ENCODE measurements around the gene SPINDOC. TPM values are rescaled to one million over a fixed set of nuclear protein-coding genes. Genes with fewer than 3 reads are reported as not detected.
A peak's percentile ranks its signal among the peaks of the same experiment; 100 is the strongest.
"Not testable (repeated sequence)": the region's sequence is repeated elsewhere in the genome, so short reads cannot be mapped to it uniquely, and the experiment has no call there.

The SPINDOC gene
- total and polyA plus RNA-seq, 2 donors from 2014 or later: 10.9 to 14.2 TPM

GRCh38 chr11:63770763-63771162 lies 42.5 kb upstream of the SPINDOC start:
- Histone ChIP-seq H3K27ac (ENCODE audit: low read depth in 2 of 2, low read length in 2 of 2) (no peak overlapping the region), H3K4me1 (ENCODE audit: control insufficient read depth in 2 of 3, insufficient read depth in 2 of 3, low read depth in 1 of 3, low read length in 3 of 3) (peaks cover 0 to 12% (median 7%) of the 10 kb centered on the region in 3 donors), H3K9me3 (ENCODE audit: control insufficient read depth in 2 of 3, insufficient read depth in 1 of 3, low read length in 3 of 3) (no peaks in the 10 kb centered on the region), H3K27me3 (ENCODE audit: control insufficient read depth, insufficient read depth, low read length) (no peaks in the 10 kb centered on the region), H3K9ac (ENCODE audit: low read length in 3 of 3) (no peak overlapping the region), H3K36me3 (ENCODE audit: control insufficient read depth in 2 of 3, insufficient read depth in 3 of 3, low read length in 3 of 3) (no peaks in the 10 kb centered on the region), H3K4me3 (ENCODE audit: low read length in 3 of 3) (no peak overlapping the region)
- DNase-seq (peak in 1 of 5 donors; percentile 42), FAIRE-seq (no peak)
- no peak for TF ChIP-seq CTCF (IDR thresholded peaks at IDR 0.05; ENCODE audit: borderline replicate concordance, extremely low read depth, insufficient read depth)
- intact Hi-C loops (cut with DNase I): no loop called here

GRCh38 chr11:63771741-63772318 lies 41.4 kb upstream of the SPINDOC start:
- DNase-seq; H3K27me3 ChIP-seq (ENCODE audit: control insufficient read depth, insufficient read depth, low read length); H3K4me3 ChIP-seq (ENCODE audit: low read length in 3 of 3); H3K9me3 ChIP-seq (ENCODE audit: control insufficient read depth in 2 of 3, insufficient read depth in 1 of 3, low read length in 3 of 3); H3K9ac ChIP-seq (ENCODE audit: low read length in 3 of 3); H3K36me3 ChIP-seq (ENCODE audit: control insufficient read depth in 2 of 3, insufficient read depth in 3 of 3, low read length in 3 of 3); FAIRE-seq; intact Hi-C loops (cut with DNase I); H3K4me1 ChIP-seq (ENCODE audit: control insufficient read depth in 2 of 3, insufficient read depth in 2 of 3, low read depth in 1 of 3, low read length in 3 of 3); H3K27ac ChIP-seq (ENCODE audit: low read depth in 2 of 2, low read length in 2 of 2): not testable (repeated sequence)

GRCh38 chr11:63775191-63775590 lies 38.1 kb upstream of the SPINDOC start:
- Histone ChIP-seq H3K27ac (ENCODE audit: low read depth in 2 of 2, low read length in 2 of 2) (no peak overlapping the region), H3K4me1 (ENCODE audit: control insufficient read depth in 2 of 3, insufficient read depth in 2 of 3, low read depth in 1 of 3, low read length in 3 of 3) (peaks cover 0 to 2% (median 0%) of the 10 kb centered on the region in 3 donors), H3K4me3 (ENCODE audit: low read length in 3 of 3) (no peak overlapping the region), H3K9me3 (ENCODE audit: control insufficient read depth in 2 of 3, insufficient read depth in 1 of 3, low read length in 3 of 3) (no peaks in the 10 kb centered on the region), H3K9ac (ENCODE audit: low read length in 3 of 3) (no peak overlapping the region), H3K27me3 (ENCODE audit: control insufficient read depth, insufficient read depth, low read length) (no peaks in the 10 kb centered on the region), H3K36me3 (ENCODE audit: control insufficient read depth in 2 of 3, insufficient read depth in 3 of 3, low read length in 3 of 3) (no peaks in the 10 kb centered on the region)
- FAIRE-seq (no peak), DNase-seq (peak in 1 of 5 donors; percentile 30)
- intact Hi-C loops (cut with DNase I): no loop called here
- no peak for TF ChIP-seq CTCF (IDR thresholded peaks at IDR 0.05; ENCODE audit: borderline replicate concordance, extremely low read depth, insufficient read depth)

GRCh38 chr11:63779039-63779438 lies 34.2 kb upstream of the SPINDOC start:
- intact Hi-C loops (cut with DNase I): no loop called here

More at GRCh38 chr11:63779039-63779438, 34.2 kb upstream of the SPINDOC start:
- H3K9ac ChIP-seq (ENCODE audit: low read length in 3 of 3): no peak overlapping the region
- H3K9me3 ChIP-seq (ENCODE audit: control insufficient read depth in 2 of 3, insufficient read depth in 1 of 3, low read length in 3 of 3): no peaks in the 10 kb centered on the region
- H3K27ac ChIP-seq (ENCODE audit: low read depth in 2 of 2, low read length in 2 of 2): no peak overlapping the region
- no peak for TF ChIP-seq CTCF (IDR thresholded peaks at IDR 0.05; ENCODE audit: borderline replicate concordance, extremely low read depth, insufficient read depth)
- peaks cover 0 to 2% (median 0%) of the 10 kb centered on the region in 3 donors for H3K4me1 ChIP-seq (ENCODE audit: control insufficient read depth in 2 of 3, insufficient read depth in 2 of 3, low read depth in 1 of 3, low read length in 3 of 3)
- FAIRE-seq (no peak), DNase-seq (peak in 2 of 5 donors; percentile 20 to 36)
- H3K27me3 ChIP-seq (ENCODE audit: control insufficient read depth, insufficient read depth, low read length): no peaks in the 10 kb centered on the region
- no peak overlapping the region for H3K4me3 ChIP-seq (ENCODE audit: low read length in 3 of 3)
- H3K36me3 ChIP-seq (ENCODE audit: control insufficient read depth in 2 of 3, insufficient read depth in 3 of 3, low read length in 3 of 3): no peaks in the 10 kb centered on the region
